ENCODE data around the gene ZCCHC14.
"Not testable (repeated sequence)": the region's sequence is repeated elsewhere in the genome, so short reads cannot be mapped to it uniquely, and the experiment has no call there.

Gene ZCCHC14

DNA sequence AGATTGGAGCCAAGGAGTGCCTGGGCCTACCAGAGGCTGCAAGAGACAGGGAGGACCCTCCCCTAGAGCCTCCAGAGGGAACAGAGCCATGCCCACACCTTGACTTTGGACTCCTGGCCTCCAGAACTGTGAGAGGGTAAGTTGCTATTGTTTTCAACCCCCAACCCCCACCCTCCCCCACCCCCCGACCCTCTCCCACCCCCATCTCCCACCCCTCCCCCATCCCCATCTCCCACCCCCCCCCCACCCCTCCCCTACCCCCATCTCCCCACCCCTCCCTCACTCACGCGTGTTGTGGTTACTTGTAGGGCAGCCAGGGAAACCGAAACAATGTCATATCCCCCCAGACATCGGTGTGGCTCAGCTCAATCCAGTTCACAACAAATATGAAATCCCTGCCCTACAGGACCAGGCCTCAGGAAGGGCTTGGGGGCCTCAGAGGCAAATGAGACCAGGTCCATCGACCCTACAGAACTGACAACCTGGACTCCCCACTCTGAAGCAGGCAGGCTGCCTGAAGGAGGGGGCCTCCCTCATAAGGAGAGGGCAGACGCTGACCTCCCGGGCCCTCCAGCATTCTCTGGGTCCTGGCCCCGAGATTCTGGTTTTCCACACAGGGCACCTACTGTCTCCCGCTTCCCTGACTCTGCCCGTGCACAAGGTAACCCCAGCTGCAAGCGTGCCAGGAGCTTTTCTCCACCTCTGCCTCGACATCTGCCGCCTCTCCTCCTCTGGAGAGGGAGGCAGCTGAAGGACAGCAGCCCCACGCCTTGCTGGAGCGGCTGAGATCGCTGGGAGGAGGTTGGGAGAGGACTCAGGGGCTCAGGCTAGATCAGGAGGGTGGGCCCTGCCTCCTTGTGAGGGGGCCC, 3.0 kb upstream of the ZCCHC14 start:
- DNase-seq = no peak

DNA sequence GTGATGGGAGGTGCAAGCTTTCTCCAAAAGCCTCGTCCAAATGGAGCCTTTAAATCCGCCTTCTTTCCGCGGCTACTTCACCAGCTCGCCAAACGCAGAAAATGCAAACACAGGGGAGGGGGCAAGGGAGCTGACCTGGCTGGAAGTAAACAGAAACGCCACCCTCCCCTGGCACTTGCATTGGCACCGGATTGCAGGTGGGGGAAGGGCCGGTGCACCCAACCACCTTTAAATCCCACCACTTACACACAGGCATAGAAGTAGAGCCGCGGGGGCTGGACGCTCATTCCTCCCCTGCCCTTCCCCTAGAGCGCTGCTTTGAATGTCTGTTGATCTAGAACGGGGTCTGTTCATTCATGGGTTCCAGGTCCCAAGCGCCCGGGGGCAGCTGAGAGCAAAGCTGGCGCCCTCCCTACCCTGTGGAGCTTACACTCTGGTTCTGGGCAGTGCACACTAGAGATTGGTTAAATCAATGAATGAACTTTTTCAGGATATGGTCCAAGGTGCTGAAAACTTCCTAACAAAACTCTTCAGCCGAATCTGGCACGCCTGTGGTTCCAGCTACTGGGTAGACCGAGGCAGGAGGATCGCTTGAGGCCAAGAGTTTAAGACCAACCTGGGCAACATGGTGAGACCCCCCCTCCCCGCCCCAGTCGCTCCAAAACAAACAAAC, 920 bp upstream of the ZCCHC14 start:
- no peak for DNase-seq

DNA sequence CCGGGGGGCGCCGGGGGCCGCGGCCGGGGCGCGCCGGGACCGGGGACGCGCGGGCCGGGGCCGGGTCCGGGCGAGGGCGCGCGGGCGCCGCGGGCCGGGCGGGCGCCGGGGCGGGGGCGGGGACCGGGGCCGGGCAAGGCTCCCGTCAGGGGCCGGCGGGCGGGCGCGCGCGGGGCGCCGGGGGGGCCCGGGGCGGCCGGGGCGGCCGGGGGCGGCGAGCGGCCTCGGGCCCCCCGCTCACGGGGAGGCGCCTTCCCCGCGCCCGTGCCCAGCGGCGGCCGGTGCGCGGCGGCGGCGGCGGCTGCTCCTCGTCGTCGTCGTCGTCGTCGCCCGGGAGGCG, 563 bp downstream of the ZCCHC14 start:
- no peak for DNase-seq

DNA sequence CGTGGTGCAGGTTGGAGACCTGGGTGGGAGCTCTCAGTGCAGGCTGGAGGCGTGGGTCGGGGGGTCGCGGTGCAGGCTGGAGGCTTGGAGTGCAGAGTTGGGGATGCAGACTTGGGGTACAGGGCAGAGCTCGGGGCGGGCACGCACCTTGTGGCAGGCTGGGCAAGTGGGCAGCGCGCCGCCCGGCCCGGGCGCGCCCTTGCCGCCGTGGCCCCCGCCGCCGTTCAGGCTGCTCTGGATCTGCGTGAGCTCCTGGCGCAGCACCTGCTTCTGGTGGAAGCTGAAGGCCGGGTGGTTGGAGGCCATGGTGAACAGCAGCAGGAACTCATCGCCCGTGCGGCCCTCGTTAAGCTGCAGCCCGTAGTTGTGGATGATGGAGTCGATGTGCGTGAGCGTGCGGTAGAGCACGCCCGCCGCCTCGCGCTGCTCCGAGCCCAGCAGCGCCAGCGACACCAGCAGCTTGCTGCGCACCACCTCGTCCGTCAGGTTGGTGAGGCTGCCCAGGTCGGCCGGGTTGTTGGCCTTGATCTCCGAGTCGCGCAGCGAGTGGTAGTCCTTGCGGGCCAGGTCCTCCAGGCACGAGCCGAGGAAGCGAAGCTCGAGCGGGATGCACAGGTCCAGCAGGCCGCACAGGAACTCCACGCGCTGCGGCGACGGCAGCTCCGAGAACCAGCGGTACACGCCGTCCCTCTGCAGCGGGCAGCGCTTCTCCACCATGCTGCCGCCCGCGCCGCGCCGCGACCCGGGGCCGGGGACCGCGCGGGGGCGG, 1.1 kb downstream of the ZCCHC14 start:
- DNase-seq = no peak

DNA sequence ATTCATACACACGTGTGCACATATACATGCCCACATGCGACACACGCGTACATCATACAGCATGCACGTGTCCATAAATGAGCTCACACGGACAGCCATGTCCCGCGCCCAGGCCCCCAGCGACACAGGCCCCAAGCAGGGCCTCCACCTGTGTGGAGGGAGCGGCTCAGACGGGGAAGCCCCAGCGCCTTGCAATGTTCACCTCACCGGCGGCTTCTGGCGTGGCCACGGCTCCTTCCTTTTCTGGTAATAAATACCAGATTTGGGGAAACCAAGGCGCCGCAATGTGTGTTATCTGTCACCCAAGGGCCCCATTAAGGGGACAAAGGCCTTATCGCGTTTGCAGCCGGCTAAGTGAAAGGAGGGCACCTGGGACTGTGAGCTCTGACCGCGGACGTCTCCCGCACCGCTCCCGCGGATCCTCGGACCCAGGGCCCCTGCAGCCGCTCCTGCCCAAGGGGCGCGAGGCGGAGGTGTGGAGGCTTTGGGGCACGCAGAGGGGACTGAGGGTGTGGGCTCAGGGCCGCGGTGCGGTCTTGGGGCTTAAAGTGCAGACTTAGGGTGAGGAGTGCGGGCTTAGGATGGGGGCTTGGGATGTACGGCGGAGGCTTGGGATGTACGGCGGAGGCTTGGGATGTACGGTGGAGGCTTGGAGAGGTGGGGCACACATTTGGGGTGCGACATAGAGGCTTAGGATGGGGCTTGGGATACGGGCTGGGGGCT, 1.9 kb downstream of the ZCCHC14 start:
- DNase-seq = not testable (repeated sequence)

DNA sequence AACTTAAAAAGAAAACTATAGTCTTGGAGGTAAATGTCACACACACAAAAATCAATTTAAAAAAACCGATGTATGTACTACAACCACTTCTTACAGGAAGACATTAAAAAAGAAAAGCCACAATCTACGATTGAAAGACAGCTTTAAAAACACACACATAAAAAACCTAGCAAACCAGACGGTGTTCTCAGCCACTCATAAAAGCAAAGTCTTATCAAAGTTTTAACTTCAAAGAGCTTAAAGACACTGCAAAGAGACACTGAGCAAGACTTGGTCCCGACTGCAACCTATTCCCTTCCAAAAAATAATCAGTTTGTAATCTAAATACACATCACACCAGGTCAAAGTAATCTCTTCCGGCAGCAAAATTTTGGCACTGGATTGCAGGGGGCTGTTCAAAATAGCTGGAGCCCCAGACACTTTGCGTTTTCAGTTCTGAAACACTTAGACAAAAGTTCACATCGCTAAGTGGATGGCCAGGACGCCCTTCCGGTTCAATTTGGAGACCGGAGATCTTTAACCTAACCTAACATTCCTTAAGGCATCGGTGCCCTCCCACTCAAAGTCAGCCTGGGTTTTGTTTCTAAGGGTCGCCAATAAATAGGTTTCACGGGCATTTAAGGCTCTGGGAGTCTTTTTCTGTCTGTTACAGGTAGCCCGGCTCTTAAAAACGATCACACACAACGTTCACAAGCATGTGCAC, 2.6 kb downstream of the ZCCHC14 start:
- no peak for DNase-seq

DNA sequence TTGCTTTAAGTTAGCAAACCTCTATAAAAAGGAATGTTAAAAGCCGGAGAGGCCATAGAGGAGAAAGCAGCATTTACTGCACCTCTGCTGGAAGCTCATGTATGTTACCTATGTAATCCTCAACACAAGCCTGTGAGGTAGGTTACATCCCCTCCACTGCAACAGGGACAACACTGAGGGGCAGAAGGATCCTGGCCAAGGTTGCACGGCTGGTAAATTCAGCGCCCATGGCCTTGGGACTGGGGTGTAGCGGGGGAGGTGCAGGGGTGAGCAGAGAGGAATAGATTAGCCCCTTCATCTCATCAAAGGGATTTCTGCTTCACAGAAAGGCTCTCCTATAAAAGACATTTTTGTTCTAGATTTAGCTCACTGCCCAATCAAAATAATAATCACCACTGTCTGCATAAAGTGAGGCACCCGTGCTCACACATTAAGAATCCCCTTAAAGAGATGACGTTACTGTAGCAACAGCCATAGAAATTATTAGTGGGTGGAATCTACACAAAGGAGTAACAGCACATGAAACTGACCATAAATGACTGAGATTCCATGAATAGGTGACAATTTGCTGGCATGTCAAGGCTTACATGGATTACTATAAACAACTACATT, 3.3 kb downstream of the ZCCHC14 start:
- no peak for DNase-seq

DNA sequence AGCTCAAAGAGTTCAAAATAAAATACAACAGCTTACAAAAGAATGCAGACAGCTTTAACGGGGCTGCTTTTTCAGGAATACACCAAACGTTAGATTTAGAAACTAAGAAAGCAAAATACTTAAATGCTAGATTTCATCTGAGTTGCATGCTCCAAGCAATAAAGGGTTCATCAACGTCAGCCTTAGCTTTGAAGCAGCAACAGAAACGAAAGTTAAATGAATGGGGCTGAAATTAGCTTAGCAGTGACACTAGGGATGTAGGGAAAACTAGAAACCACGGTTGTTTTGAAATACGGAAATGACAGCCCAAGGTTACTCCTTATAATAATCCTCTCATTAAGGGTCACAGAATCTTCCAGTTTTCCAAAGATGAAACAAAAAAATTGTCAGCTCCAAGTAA, 3.9 kb downstream of the ZCCHC14 start:
- not testable (repeated sequence) for DNase-seq

DNA sequence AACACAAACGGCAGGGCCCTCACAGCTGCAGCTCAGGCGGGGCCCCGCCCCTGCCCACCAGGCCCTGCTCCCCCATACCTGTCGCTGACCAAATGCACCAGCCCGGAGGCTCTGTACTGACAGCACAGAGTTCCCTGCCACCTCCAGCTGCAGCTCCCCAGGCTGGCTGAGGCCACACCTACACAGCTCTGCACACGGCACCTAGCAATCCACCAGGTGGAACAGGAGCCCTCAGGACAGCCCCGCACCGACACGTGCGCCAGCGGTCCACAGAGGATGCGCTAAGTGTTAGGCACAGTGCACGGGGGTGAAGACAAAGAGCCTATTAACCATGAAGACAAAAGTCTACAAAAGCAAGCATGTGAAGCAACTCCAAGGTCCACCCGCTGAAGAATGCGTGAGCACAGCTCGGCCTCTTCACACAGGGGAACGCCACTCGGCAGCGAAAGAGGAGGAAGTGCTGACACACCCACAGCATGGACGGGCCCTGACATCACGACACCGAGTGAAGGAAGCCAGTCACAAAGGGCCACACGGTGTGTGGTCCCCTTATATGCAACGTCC, 5.4 kb downstream of the ZCCHC14 start:
- no peak for DNase-seq

DNA sequence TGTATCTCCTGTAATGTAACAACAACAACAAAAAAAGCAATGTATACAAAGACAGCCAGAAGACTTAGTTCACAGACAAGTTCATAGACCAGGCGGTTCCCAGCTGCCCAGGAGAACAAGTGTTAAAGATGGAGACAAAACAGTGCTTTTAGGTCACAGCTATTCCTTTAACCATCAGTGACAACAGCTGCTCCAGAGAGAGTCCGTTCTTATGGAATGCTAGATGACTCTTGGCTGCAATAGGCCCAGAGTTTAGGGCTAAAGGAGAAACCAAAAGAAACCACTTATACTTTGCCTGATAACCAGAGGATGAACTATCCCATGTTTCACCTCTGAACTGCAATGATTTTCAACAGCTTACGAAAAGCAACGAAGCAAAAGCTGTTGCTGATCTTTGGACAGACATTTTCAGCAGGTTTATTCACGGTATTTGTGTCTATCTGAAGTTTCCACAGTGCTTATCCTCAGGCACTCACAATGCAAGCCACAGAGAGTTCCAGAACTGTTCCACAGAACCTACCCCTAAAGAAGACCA, 6.0 kb downstream of the ZCCHC14 start:
- no peak for DNase-seq

DNA sequence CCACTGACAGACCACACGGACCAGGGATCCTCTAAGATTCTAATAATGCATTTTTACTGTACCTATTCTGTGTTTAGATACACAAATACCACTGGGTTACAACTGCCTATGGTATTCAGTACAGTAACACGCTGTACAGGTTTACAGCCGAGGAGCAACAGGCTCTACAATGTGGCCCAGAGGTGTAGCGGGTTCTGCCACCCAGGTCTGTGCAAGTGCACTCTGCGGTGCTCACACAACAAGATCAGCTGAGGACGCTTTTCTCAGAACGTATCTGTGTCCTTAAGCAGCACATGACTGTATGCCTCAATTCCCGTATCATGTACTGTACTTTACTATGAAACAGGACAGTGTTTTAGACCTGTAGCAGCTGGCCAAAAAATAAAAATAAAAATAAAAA, 6.5 kb downstream of the ZCCHC14 start:
- no peak for DNase-seq

DNA sequence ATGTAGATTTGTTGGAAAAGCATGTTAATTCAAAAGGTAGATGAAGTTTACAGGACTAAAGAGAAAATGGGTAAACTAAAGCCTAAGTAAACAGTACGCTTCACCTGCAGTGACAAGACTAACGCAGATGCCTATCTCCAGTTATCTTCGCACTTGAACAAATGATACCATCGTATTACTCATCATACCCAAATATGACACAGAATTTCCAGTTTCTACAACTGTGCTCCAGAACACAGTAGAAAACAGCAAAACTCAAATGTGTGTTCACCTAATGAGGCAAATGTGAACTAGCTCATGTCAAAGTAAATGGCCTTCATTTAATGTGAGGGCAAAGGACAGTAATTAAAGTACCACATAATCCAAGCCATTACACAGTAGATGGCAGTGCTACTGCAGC, 7.0 kb downstream of the ZCCHC14 start:
- not testable (repeated sequence) for DNase-seq

DNA sequence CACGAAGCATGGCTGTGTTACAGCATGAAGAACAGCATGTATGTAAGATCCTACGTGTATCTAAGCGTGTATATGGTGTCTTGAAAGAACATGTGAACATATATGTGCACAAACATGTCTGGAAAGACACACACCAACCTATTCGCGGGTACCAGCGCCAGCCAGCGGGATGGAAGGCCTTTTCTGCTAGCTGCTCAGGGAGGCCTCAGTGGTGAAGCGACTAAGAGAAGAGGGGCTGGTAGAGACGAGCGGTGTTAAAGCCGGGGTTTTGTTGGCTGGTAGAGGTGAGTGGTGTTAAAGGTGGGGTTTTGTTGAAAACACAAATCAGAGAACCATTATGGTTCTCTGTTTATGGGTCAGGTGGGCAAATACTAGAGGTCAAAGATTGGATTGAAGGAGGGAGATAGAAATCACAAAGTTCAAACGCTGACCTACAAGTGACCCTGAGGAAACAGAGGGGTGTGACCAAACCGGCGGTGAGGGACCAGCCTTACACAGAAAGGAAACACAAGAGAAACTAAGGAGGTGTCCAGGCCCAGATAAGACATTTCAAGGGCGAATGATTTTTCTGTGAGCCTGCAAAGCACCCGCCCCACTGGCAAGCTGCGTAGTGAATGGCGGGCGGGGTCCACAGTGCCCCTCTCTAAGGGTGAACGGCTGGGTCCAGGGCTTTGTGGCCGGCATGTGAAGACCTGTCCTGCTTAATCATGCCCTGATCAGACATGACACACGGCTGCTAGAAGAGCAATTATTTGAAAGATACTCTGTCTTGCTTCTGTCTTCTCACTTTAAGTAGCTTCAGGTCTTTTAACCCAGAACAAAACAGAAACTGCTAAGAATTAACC, 8.1 kb downstream of the ZCCHC14 start:
- no peak for DNase-seq

DNA sequence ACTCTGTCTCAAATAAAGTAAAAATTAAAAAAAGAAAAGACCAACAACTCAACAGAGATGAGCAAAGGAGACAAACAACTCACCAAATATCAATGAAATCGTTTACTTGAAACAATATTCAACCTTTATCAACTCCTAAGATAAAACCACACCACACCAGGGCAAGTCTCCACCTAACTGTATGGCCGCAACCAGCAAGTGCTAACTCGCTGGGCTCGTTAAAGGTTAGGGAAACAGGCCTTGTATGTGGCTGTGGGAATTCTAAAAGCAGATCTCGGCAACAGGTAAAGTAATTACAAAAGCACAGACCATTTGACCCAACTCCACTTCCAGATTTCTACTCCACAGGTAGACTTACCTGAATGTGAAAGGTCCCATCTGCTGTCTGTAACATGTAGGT, 9.3 kb downstream of the ZCCHC14 start:
- DNase-seq = no peak

DNA sequence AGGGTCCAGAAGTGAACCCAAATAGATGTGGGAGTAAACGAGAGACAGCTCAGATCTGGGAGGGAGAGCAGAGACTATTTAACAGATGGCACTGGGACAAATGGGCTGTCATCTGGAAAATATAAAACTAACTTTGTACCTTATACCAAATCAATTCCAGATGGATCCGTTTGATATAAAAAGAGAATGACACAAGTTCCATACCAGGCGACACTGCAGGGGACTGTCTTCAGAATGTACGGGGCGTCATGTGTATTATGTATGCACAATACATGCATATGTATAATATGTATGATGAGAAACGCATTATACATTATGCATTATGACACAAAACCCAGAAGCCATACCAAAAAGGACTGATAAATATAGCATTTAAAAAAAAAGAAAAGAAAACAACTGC, 10.2 kb downstream of the ZCCHC14 start:
- not testable (repeated sequence) for DNase-seq

DNA sequence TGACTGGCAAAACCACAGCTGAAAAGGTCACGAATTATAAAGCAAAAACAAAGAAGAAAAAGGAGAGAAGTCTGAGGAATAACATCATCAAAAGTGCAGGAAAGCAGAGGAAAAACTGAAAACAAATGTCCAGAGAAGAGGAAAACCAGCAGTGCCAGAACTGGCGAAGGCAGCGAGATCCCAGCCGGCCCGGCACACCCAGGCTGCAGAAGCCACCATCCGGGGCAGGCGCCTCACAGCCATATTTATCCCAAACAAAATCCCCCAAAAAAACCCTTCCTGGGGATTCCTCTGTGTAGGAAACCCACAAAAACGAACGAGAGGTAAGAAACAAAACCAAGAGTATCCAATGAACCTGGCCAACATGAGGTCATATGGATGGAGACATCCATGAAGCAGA, 10.6 kb downstream of the ZCCHC14 start:
- DNase-seq = no peak

DNA sequence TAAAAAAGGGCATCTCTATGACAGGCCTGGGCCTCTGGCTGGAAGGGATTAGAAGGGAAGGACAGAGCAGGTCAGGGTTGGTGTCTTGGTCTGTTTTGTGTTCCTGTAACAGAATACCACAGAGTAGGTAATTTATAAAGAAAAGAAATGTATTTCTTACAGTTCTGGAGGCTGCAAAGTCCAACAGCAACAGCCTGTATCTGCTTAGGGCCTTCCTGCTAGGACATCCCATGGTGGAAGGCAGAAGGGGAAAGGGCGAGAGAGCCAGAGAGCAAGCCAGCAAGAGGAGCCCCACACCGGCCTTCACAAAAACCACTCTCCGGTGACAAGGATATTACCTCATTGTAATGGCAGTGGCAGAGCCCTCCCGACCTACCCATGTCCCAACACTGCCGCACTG, 11.1 kb downstream of the ZCCHC14 start:
- DNase-seq = not testable (repeated sequence)

DNA sequence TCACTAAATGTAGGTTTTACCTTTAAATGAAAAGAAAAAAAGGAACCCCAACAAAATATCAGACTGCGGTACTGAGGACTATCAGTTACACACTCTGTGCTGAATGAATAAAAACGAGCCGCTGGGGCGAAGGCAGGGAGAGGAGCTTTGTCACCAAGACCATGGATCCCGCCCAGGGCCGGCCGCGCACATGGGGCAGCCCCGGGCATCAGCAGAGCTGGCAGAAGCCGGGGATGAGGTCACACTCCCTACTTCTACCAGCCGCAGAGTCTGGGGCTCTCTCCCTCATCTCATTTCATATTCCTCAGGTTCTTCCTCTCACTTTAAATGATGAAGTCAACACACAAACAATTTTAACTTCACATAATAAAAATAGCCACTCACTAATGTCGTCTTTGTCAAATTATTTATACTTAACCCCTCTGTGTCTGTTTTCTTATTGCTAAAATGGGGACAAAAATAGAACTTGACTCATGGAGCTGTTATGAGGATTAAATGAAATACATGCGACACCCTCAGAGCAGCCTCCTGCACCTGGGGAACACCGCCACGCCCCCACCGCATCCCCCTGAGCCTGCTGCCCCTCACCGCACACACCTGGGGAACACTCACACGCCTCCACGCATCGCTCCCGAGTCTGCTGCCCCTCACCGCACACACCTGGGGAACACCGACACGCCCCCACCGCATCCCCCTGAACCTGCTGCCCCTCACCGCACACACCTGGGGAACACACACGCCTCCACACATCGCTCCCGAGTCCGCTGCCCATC, 15.4 kb downstream of the ZCCHC14 start:
- not testable (repeated sequence) for DNase-seq

DNA sequence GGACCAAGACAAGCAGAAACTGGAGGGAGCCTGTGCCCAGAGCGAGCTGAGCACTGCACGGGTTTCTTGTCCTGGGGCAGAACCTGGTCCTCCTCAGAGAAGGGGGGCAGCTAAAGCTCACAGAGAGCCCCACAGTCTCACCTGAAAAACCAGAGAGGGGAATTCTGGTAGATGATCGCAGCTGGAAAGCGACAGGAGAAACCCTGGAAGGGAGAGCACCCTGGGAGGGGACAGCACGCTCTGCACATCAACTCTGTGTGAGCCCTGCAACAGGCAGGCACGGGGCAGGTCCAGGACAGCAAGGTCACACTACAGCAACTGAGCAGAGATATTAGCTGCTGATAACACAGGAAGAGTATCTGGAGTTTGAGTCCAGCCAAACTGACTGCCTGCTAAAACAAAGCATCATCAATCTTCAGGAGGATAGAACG, 18.2 kb downstream of the ZCCHC14 start:
- no peak for DNase-seq

Data from right hindlimb (tissue), 1 donor.